Nephron (organoid): ENCODE measurements around the gene TEF.

Source experiments
- H3K27ac Mint-ChIP-seq, 3 experiments: 2 replicates each; pipeline ENCODE4 v1.8.0; 2020; ENCODE audit warnings: mixed read lengths in 3 of 3, mild to moderate bottlenecking in 2 of 3, moderate library complexity in 1 of 3
- H3K27me3 Mint-ChIP-seq: 2 replicates; pipeline ENCODE4 v1.8.0; 2021; ENCODE audit warnings: low read depth, mild to moderate bottlenecking, moderate library complexity, mixed read lengths
- H3K36me3 Mint-ChIP-seq: 2 replicates; pipeline ENCODE4 v1.8.0; 2020; ENCODE audit warnings: low read depth, mixed read lengths
- H3K4me1 Mint-ChIP-seq: 2 replicates; pipeline ENCODE4 v1.8.0; 2020; ENCODE audit warnings: mixed read lengths
- H3K4me3 Mint-ChIP-seq, 3 experiments: 2 replicates each; pipeline ENCODE4 v1.8.0; 2020; ENCODE audit warnings: mild to moderate bottlenecking in 3 of 3, mixed read lengths in 3 of 3, moderate library complexity in 2 of 3
- H3K9me3 Mint-ChIP-seq: 2 replicates; pipeline ENCODE4 v1.8.0; 2020; ENCODE audit warnings: mixed read lengths
- TF ChIP-seq, protein P1 (sequence below), 3 experiments: fragments of 200-600 bp; sonication (generic); IDR thresholded peaks; one replicate each; pipeline ENCODE4 v1.5.0; 2021; ENCODE audit warnings: antibody characterized with exemption in 3 of 3; ENCODE audit not compliant: unreplicated experiment in 3 of 3

TEF gene

DNA sequence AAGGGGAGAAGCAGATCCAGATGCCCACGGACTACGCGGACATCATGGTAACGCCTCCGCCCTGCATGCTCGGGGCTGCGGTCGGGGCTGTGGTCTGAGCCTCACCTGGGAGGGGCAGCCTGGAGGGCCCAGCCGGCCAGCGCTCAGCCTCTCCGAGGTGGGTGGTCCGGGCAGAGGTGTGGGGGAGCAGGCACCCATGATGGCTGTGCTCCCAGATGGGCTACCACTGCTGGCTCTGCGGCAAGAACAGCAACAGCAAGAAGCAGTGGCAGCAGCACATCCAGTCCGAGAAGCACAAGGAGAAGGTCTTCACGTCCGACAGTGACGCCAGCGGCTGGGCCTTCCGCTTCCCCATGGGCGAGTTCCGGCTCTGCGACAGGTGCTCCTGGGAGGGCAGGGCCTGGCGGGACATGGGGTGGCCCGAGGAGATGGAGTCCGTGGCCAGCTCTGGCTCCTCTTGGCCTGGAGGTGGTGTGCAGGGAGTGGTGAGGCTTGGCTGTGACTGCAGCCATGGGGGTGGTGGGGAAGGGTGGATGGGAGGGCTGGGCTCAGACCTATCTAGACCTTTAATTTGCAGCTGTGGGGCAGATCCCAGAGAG lies 25.2 kb upstream of the TEF start:
- Mint-ChIP-seq H3K27me3 (no peaks in the 10 kb centered on the region), H3K9me3 (no peaks in the 10 kb centered on the region), H3K36me3 (peaks cover 30% of the 10 kb centered on the region), H3K4me3 (no peak overlapping the region), H3K4me1 (peaks cover 12% of the 10 kb centered on the region), H3K27ac (no peak overlapping the region)
- TF ChIP-seq, protein P1, sequence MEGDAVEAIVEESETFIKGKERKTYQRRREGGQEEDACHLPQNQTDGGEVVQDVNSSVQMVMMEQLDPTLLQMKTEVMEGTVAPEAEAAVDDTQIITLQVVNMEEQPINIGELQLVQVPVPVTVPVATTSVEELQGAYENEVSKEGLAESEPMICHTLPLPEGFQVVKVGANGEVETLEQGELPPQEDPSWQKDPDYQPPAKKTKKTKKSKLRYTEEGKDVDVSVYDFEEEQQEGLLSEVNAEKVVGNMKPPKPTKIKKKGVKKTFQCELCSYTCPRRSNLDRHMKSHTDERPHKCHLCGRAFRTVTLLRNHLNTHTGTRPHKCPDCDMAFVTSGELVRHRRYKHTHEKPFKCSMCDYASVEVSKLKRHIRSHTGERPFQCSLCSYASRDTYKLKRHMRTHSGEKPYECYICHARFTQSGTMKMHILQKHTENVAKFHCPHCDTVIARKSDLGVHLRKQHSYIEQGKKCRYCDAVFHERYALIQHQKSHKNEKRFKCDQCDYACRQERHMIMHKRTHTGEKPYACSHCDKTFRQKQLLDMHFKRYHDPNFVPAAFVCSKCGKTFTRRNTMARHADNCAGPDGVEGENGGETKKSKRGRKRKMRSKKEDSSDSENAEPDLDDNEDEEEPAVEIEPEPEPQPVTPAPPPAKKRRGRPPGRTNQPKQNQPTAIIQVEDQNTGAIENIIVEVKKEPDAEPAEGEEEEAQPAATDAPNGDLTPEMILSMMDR (IDR thresholded peaks at IDR 0.05; ENCODE audit: unreplicated experiment in 3 of 3), result no peak

- H3K9me3 Mint-ChIP-seq, result no peaks in the 10 kb centered on the region
- H3K27me3 Mint-ChIP-seq, result no peaks in the 10 kb centered on the region
Observed at GRCh38 chr22:41357191-41357590, 24.6 kb upstream of the TEF start.

DNA sequence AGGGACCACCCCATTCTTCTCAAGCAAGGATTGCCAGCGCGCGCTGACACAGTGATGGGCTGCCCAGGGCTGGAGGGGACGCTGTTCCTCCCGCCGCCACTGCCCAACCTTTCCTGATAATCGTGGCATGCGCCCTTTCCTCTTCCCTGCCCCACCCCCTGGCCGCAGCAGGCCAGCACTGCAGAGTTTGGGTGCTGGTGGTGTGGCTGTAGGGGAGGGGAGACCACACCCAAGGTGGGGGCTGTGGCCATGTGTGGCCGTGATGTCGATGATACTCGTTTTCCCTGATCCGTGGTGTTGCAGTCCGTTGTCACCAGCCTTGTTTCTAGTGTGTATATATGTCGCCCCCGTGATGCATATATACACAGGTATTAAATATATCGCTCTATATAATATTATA lies 22.8 kb upstream of the TEF start:
- peaks cover 14% of the 10 kb centered on the region for H3K36me3 Mint-ChIP-seq
- no peaks in the 10 kb centered on the region for H3K9me3 Mint-ChIP-seq
- no peaks in the 10 kb centered on the region for H3K27me3 Mint-ChIP-seq
- H3K27ac Mint-ChIP-seq, result peak overlapping the region; percentile 28 to 83 (median 41)
- H3K4me3 Mint-ChIP-seq, result no peak overlapping the region
- TF ChIP-seq, protein P1 (IDR thresholded peaks at IDR 0.05; ENCODE audit: unreplicated experiment in 3 of 3), result no peak
- peaks cover 12% of the 10 kb centered on the region for H3K4me1 Mint-ChIP-seq

More at GRCh38 chr22:41357191-41357590, 24.6 kb upstream of the TEF start:
- Mint-ChIP-seq H3K27ac (no peak overlapping the region), H3K36me3 (peaks cover 26% of the 10 kb centered on the region), H3K4me3 (no peak overlapping the region), H3K4me1 (peaks cover 12% of the 10 kb centered on the region)
- TF ChIP-seq, protein P1 (IDR thresholded peaks at IDR 0.05; ENCODE audit: unreplicated experiment in 3 of 3), result no peak

DNA sequence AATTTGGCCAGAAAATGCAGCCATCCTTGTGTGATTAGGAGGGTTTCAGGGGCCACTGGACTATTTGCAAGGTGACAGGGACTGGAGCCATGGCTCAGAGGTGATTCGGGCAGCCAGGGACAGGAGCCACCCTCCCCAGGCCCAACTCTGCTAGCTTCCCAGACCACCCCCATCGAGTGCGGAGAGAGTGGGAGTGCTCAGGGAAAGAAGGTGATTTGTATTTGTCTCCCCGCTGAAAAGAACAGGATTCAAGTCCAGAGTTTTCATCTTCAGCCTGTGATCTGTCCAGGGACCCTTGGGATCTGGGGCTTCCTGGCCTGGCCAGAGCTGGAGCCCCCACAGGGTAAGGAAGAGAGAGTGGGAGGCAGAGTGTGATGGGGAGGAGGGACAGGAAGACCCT lies 22.4 kb upstream of the TEF start:
- no peaks in the 10 kb centered on the region for H3K9me3 Mint-ChIP-seq
- H3K27ac Mint-ChIP-seq, result peak overlapping the region; percentile 28 to 83 (median 41)
- no peaks in the 10 kb centered on the region for H3K27me3 Mint-ChIP-seq
- peak overlapping the region in 1 of 3 experiments; percentile 36 for H3K4me3 Mint-ChIP-seq
- H3K36me3 Mint-ChIP-seq, result peaks cover 10% of the 10 kb centered on the region
- peaks cover 12% of the 10 kb centered on the region for H3K4me1 Mint-ChIP-seq
- TF ChIP-seq, protein P1 (IDR thresholded peaks at IDR 0.05; ENCODE audit: unreplicated experiment in 3 of 3), result no peak

GRCh38 chr22:41360126-41360525 lies 21.6 kb upstream of the TEF start:
- peaks cover 12% of the 10 kb centered on the region for H3K4me1 Mint-ChIP-seq

More at GRCh38 chr22:41360126-41360525, 21.6 kb upstream of the TEF start:
- H3K4me3 Mint-ChIP-seq, result no peak overlapping the region
- TF ChIP-seq, protein P1 (IDR thresholded peaks at IDR 0.05; ENCODE audit: unreplicated experiment in 3 of 3), result no peak
- H3K27ac Mint-ChIP-seq, result peak overlapping the region in 2 of 3 experiments; percentile 41 to 77
- H3K36me3 Mint-ChIP-seq, result peaks cover 4% of the 10 kb centered on the region
- H3K27me3 Mint-ChIP-seq, result no peaks in the 10 kb centered on the region
- no peaks in the 10 kb centered on the region for H3K9me3 Mint-ChIP-seq
